Transverse colon (tissue), 4 donors: ENCODE measurements around the gene USP22.

Experiments
- EP300 ChIP-seq: sonication (generic); formaldehyde crosslinking; IDR thresholded peaks from one replicate; pipeline ENCODE4 v1.6.1; 2017; ENCODE audit warnings: antibody characterized with exemption, low read depth
- POLR2A ChIP-seq: fragments of 450-650 bp; IDR thresholded peaks from one replicate; pipeline ENCODE4 v1.6.1; 2016; ENCODE audit warnings: antibody characterized with exemption, mild to moderate bottlenecking, moderate library complexity
- POLR2AphosphoS5 ChIP-seq, 3 donors: sonication (generic); formaldehyde crosslinking; IDR thresholded peaks; one replicate each; pipeline ENCODE4 v1.6.1; 2016; ENCODE audit warnings: antibody characterized with exemption in 3 of 3
- TF ChIP-seq, protein P1 (sequence below), 5 experiments: fragments of 200-600 bp in 3 of 5; fragments of 450-650 bp in 2 of 5; sonication (generic) in 3 of 5; IDR thresholded peaks; 1 replicate in 2 of 5; 2 replicates in 3 of 5; pipeline ENCODE4 v1.5.1; 2016 to 2017; ENCODE audit warnings: antibody characterized with exemption in 5 of 5, inconsistent platforms in 3 of 5, mild to moderate bottlenecking in 2 of 5, moderate library complexity in 1 of 5

GRCh38 chr17:20967776-20968175 lies 75.0 kb downstream of the USP22 start:
- TF ChIP-seq POLR2AphosphoS5 (IDR thresholded peaks at IDR 0.05): no peak
- TF ChIP-seq, protein P1, sequence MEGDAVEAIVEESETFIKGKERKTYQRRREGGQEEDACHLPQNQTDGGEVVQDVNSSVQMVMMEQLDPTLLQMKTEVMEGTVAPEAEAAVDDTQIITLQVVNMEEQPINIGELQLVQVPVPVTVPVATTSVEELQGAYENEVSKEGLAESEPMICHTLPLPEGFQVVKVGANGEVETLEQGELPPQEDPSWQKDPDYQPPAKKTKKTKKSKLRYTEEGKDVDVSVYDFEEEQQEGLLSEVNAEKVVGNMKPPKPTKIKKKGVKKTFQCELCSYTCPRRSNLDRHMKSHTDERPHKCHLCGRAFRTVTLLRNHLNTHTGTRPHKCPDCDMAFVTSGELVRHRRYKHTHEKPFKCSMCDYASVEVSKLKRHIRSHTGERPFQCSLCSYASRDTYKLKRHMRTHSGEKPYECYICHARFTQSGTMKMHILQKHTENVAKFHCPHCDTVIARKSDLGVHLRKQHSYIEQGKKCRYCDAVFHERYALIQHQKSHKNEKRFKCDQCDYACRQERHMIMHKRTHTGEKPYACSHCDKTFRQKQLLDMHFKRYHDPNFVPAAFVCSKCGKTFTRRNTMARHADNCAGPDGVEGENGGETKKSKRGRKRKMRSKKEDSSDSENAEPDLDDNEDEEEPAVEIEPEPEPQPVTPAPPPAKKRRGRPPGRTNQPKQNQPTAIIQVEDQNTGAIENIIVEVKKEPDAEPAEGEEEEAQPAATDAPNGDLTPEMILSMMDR (IDR thresholded peaks at IDR 0.05): no peak
- TF ChIP-seq EP300: no peak
- no peak for TF ChIP-seq POLR2A
